HG03520 (cell line): Measurements from ENCODE around the gene COX5A.
"Not testable (repeated sequence)": the region's sequence is repeated elsewhere in the genome, so short reads cannot be mapped to it uniquely, and the experiment has no call there.

Source experiments
- ATAC-seq: cut with Tn5 transposase; IDR thresholded peaks from one replicate; pipeline ENCODE4 v1.9.1; 2021; ENCODE audit warnings: mild to moderate bottlenecking, moderate library complexity; ENCODE audit not compliant: unreplicated experiment

Gene COX5A

GRCh38 chr15:74902295-74903075 is 35.4 kb downstream of the COX5A start:
- no peak for ATAC-seq

DNA sequence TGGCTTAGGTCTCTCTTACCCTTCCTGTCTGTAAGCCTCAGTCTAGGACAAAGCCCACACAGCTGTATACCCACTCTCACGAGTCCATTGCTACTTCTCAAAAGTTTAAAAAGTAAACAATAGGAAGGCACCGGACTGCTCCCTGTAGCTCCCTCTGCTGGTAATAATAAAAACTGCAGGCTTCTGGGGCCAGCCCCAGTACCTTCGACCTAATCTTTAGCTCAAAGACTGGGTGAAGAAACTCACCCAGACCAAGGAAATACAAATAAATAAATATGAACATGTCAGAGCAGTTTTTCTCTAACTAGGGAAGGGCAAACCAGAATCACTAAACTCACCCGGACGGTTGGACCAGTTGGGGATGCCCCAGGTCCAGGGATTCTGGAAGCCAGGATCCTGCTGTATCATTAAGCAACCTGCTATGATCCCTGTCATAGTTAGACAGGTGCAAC is 36.2 kb downstream of the COX5A start:
- no peak for ATAC-seq

DNA sequence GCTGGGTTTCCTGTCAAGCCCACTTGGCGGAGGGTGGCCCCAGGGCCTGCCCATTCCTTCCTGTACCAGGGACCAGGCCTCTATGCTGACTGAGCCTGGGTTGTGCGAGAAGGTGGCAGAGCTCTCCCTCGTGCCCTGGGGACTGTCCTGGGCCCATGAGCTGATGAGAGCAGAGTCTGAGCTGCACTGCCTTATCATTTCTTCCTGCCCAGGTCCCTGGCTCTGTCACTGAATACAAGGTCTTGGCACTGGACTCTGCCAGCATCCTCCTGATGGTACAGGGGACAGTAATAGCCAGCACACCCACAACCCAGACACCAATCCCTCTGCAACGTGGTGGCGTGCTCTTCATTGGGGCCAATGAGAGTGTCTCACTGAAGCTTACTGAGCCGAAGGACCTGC is 40.6 kb downstream of the COX5A start:
- no peak for ATAC-seq

DNA sequence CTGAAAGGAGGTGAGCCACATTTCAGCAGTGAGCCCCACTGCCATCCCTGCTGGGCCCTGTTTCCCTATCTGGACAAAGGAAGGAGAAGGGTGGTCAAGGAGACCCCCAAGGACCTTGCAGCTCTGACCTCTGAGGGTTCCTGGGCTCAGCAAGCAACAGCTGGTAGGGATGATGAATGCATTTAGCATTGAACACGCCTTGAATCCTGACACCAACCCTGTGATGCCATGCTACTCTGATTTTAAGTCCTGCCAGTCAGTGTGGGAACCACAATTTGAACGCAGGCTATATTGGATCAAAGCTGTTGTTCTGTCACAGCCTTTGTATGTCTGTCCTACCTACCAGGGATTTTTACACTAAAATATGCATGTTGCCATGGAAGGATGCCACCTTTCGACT is 41.6 kb downstream of the COX5A start:
- ATAC-seq, result no peak

GRCh38 chr15:74895830-74896229 is 42.0 kb downstream of the COX5A start:
- no peak for ATAC-seq

DNA sequence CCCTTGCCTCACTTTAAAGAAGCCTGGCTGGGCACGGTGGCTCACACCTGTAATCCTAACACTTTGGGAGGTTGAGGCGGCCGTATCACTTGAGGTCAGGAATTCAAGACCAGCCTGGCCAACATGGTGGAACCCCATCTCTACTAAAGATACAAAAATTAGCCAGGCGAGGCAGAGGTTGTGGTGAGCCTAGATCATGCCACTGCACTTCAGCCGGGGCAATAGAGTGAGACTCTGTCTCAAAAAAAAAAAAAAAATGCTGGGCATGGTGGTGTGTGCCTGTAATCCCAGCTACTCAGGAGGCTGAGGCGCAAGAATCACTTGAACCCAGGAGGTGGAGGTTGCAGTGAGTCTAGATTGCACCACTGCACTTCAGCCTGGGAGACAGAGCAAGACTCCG is 43.5 kb downstream of the COX5A start:
- ATAC-seq, result not testable (repeated sequence)

DNA sequence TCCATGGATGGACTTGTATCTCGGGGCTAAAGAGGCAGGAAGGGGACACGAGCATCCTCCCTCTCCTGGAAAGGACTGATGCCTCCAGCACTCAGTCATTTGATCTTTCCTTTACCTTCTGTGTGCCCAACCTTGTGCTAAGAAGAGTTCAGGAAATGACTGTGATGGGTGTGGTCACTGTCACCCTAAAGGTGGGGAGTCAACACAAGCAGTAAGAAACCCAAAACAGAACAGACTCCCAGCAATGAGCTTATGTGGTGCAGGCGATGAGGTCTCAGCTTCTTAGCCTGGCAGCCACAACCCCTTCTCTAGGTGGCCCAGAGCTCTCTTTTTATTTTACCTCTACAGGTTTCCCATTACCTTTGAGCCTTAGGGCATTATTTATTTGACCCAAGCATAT is 44.2 kb downstream of the COX5A start:
- no peak for ATAC-seq

DNA sequence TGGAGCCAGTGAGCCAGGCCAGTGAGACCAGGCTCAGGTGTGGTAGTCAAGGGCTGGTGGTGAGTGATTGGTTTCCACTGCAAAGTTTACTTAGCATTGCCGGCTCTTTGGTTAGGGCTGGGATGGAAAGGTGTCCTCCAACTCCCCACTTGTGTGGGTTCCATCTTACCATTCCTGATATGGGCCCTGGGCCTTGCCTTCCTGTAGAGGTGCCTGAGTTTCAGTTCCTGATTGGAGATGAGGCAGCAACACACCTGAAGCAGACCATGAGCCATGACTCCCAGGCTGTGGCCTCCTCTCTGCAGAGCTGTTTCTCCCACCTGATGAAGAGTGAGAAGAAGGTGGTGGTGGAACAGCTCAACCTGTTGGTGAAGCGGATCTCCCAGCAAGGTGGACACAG is 44.9 kb downstream of the COX5A start:
- no peak for ATAC-seq

DNA sequence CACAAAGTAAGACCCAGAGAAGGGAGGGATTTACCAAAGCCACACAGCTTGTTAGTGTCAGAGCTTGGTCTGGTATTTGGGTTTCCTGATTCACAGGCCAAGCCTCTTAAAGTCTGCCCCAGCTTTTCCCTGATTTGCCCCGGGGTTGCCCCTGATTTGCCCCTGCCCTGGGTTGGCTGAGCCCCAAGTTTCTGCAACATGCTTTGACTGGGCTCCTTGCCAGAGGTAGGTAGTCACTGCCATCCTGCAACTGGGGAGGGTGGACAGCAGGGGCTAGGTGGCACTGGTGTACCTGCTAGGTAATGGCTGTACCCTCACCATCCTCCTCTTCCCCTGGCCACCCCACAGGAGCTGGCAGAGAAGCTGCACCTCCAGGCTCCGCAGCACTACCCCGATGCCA is 45.6 kb downstream of the COX5A start:
- ATAC-seq, result no peak

DNA sequence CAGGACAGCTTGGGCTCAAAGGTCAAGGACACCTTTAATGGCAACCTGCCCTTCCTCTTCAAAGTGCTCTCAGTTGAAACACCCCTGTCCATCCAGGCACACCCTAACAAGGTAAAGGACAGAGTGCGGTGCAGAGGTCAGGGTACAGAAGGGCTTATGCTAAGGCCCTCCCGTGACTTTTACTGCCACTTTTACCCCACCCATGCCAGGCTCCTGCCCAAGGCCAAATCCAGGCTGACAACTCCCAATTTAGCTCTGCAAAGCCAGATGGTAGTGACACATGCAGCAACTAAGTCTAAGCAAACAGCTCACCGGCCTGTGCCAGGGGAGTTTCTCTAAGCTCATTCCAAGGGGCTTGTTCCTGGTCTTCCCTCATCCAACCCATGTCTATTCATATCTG is 46.4 kb downstream of the COX5A start:
- ATAC-seq, result no peak

DNA sequence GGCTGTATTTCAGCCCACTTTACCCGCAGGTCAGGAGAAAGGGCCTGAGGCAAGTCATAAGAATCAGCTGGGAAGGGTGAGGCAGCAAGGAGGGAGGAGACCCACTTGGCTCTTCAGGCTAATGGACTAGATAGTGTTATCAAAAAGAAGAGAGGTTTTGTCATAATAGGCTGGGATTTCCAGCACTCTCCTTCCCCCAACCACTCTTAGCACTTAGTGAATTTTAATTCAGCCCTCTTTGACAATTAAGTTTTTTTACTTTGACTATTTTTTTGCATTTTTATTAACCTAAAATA is 47.3 kb downstream of the COX5A start:
- ATAC-seq, result no peak

DNA sequence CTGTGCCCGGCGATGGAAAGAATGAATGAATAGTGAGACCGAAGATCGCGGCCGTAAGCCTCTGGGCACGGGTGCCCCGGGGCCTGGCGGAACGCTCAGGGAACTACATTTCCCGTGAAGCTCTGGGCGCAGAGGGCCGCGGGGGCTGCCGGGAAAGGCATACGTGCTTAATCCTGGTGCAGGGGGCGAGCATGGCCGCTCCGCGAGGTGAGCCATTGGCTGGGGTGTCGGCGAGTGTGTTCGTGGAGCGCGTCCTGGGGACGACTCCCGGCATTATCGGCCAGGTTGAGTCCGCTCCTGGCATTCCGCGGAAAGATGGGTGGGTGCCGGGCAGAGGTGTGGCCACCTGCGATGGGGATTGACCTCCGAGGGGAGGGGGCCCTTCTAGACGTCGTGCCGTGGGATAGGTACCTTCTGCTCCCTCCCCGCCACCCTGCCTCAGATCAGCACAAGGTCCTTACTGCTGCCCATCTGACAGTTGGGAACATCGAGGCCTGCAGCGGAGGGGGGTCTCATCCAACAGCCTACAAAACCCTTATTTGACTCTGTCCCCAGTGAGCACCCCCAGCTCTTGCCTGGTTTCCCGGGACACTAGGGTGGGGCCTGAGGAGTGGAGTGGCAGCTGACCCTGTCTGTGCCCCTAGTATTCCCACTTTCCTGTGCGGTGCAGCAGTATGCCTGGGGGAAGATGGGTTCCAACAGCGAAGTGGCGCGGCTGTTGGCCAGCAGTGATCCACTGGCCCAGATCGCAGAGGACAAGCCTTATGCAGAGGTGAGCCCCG is 47.8 kb downstream of the COX5A start, which contains the start of gene MPI:
TSS of gene MPI (plus strand) at position 160 of the 782 bp plus-strand sequence. CDS start at position 192, 32 bp downstream.
- peak; percentile 77 for ATAC-seq

GRCh38 chr15:74889390-74889882 is 48.4 kb downstream of the COX5A start:
- no peak for ATAC-seq

DNA sequence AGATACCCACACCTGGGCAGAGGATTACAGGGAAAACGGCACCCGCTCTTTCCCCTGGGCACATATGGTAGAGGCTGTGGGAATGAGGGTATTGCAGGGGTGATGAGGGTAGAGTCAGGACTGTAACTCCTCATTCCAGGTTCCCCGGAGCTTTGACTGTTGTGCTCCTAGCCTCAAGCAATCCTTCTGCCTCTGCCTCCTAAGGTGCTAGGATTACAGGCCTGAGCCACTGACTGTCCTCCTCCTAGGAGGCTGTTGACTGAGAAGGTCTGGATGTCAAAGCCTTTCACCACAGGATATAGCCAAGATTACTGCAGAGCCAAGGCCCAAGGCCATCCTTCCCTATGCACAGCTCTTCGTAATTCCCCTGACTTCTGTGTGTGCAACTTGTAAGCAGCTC is 49.2 kb downstream of the COX5A start:
- ATAC-seq, result no peak

- not testable (repeated sequence) for ATAC-seq
Observed at GRCh38 chr15:74887537-74888193, 50.2 kb downstream of the COX5A start.

- no peak for ATAC-seq
Observed at GRCh38 chr15:74885461-74885860, 52.4 kb downstream of the COX5A start.

GRCh38 chr15:74884428-74885223 is 53.2 kb downstream of the COX5A start:
- ATAC-seq, result no peak

- no peak for ATAC-seq
Observed at GRCh38 chr15:74882528-74882927, 55.3 kb downstream of the COX5A start.

- no peak for ATAC-seq
Observed at GRCh38 chr15:74878273-74878672, 59.6 kb downstream of the COX5A start.

- no peak for ATAC-seq
Observed at GRCh38 chr15:74873756-74874424, 64.0 kb downstream of the COX5A start.
